HepG2 (cell line): ENCODE measurements around the gene LUZP2.

Experiments used
- CTCF ChIP-seq: sonication (generic); formaldehyde crosslinking; IDR thresholded peaks from 2 replicates; pipeline ENCODE4 v1.5.0; 2020; ENCODE audit warnings: mild to moderate bottlenecking, missing genetic modification reagents, moderate library complexity
- SRY ChIP-seq: sonication (generic); formaldehyde crosslinking; IDR thresholded peaks from 2 replicates; pipeline ENCODE4 v1.8.0; 2022; ENCODE audit warnings: mild to moderate bottlenecking, missing genetic modification reagents

GRCh38 chr11:24793479-24793878 is 296.6 kb downstream of the LUZP2 start:
- no peak for TF ChIP-seq SRY (CRISPR knock-in tag)
- no peak for TF ChIP-seq CTCF (CRISPR knock-in tag)
